Measurements from ENCODE around the gene LBH.

The LBH gene

DNA sequence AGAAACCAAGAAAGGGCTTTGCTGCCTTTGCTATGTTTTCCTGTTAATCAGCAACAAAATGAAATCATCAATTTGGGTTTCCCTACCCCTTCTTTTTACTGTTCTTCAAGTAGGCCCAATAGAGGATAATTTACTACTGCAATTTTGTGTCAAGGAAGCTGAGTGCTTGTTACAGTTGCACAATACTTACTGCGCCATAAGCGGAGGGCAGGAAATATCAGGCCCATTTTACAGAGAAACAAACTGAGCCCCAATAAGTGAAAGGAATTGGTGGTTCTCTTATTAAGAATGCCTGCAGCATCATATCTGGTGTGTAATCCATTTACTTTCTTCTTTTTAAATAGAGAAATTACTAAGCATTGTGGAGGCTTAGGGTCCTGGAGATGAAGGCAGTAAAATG, 9.3 kb upstream of the LBH start:
- 0 out of 22 replicates have a peak overlapping the region, but pooled peaks of 2 of the 11 experiments have one; percentile 17 to 75 for H3K4me2 ChIP-seq
- no peaks in the 10 kb centered on the region for H3K27me3 ChIP-seq
- no peaks in the 10 kb centered on the region for H3K9me3 ChIP-seq (replicated peaks in 1 of 11)
- H4K20me1 ChIP-seq = no peaks in the 10 kb centered on the region
- peaks cover 52 to 63% (median 57%) of the 10 kb centered on the region in 10 experiments for H3K4me1 ChIP-seq
- TF ChIP-seq Cebpa-rat (IDR thresholded peaks at IDR 0.05) = peak in 1 of 11 experiments; percentile 38; a peak in 2 of 22 replicates
- no peak overlapping the region for H3K4me3 ChIP-seq
- peak overlapping the region in 1 of 11 experiments; percentile 87; a peak in 2 of 22 replicates for H3K27ac ChIP-seq
- no peak overlapping the region for H3K9ac ChIP-seq
- no peaks in the 10 kb centered on the region for H3K36me3 ChIP-seq

GRCh38 chr2:30222636-30223360, 8.5 kb upstream of the LBH start:
- Histone ChIP-seq H3K36me3 (no peaks in the 10 kb centered on the region), H4K20me1 (no peaks in the 10 kb centered on the region), H3K9ac (peak overlapping the region in 6 of 11 experiments; percentile 22 to 63 (median 38); a peak in 8 of 22 replicates), H3K9me3 (replicated peaks in 1 of 11) (no peaks in the 10 kb centered on the region), H3K4me3 (no peak overlapping the region), H3K4me1 (peaks cover 45 to 56% (median 50%) of the 10 kb centered on the region in 10 experiments), H3K27me3 (no peaks in the 10 kb centered on the region), H3K27ac (peak overlapping the region in 9 of 11 experiments; percentile 3 to 90 (median 82); a peak in 16 of 22 replicates), H3K4me2 (peak overlapping the region; percentile 75 to 96 (median 92))
- TF ChIP-seq Cebpa-rat (IDR thresholded peaks at IDR 0.05) = no peak

DNA sequence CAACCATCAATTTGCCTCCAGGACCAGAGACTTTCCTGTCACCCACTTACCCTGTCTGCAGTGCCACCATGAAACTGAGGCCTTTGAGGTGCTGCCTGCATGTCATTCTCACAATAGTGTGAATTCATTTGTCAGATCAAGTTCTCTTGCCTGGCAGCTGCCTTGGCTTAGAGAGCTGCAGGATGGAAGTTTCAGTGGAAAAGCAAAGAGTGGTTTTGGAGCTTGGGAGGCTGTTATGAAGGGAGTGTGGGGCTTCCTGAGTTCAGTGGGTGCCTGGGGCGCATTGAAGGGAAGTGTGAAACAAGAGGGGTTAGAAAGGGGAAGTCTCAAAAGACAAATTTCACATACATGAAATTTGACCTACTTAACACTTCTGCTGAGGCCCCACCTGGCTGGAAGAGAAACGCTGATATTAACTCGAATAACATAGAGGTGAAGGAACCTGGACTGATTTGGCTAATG, 7.9 kb upstream of the LBH start:
- Histone ChIP-seq H3K4me1 (peaks cover 40 to 49% (median 44%) of the 10 kb centered on the region in 10 experiments), H3K27ac (peak overlapping the region in 9 of 11 experiments; percentile 3 to 90 (median 85); a peak in 16 of 22 replicates), H3K36me3 (no peaks in the 10 kb centered on the region), H3K27me3 (no peaks in the 10 kb centered on the region), H3K4me3 (no peak overlapping the region), H3K4me2 (peak overlapping the region; percentile 75 to 96 (median 92)), H3K9me3 (replicated peaks in 1 of 11) (no peaks in the 10 kb centered on the region), H3K9ac (peak overlapping the region in 6 of 11 experiments; percentile 22 to 78 (median 46); a peak in 10 of 22 replicates), H4K20me1 (no peaks in the 10 kb centered on the region)
- TF ChIP-seq Cebpa-rat (IDR thresholded peaks at IDR 0.05) = no peak

DNA sequence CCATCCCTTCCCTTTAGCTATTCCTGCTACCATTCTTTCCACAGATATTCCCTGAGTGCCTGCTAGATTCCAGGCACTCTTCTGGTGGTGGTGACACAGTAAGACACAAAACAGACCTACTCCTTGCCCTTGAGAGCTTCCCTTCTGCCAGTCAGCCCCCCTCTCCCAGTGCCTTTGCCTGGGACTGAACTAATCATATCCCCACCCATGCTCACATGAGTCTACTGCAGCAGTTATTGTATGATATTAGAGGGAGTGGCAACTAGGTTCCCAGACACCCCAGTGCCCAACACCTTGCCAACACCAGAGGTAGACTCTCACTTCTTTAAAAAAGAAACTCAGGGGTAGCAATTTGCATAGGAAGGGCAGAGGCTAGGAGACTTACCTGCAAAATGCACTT, 7.2 kb upstream of the LBH start:
- H4K20me1 ChIP-seq = no peaks in the 10 kb centered on the region
- no peaks in the 10 kb centered on the region for H3K9me3 ChIP-seq (replicated peaks in 1 of 11)
- H3K27me3 ChIP-seq = peaks cover 0 to under 1% (median 0%) of the 10 kb centered on the region in 11 experiments; a peak in 1 of 22 replicates
- peak overlapping the region in 7 of 11 experiments; percentile 4 to 78 (median 47); a peak in 10 of 22 replicates for H3K9ac ChIP-seq
- peak overlapping the region in 9 of 11 experiments; percentile 34 to 90 (median 85); a peak in 18 of 22 replicates for H3K27ac ChIP-seq
- peak overlapping the region; percentile 75 to 96 (median 92) for H3K4me2 ChIP-seq
- no peaks in the 10 kb centered on the region for H3K36me3 ChIP-seq
- peaks cover 40 to 48% (median 44%) of the 10 kb centered on the region in 10 experiments for H3K4me1 ChIP-seq
- no peak for TF ChIP-seq Cebpa-rat (IDR thresholded peaks at IDR 0.05)
- no peak overlapping the region for H3K4me3 ChIP-seq

- Histone ChIP-seq H3K4me1 (peaks cover 40 to 50% (median 45%) of the 10 kb centered on the region in 10 experiments), H3K27me3 (peaks cover 4 to 11% (median 9%) of the 10 kb centered on the region in 11 experiments; a peak in 19 of 22 replicates), H3K4me2 (peak overlapping the region; percentile 75 to 96 (median 92)), H3K36me3 (no peaks in the 10 kb centered on the region), H3K27ac (peak overlapping the region; percentile 24 to 90 (median 85); a peak in 20 of 22 replicates), H3K4me3 (peak overlapping the region; percentile 38 to 67 (median 55)), H3K9me3 (replicated peaks in 1 of 11) (no peaks in the 10 kb centered on the region), H4K20me1 (no peaks in the 10 kb centered on the region), H3K9ac (peak overlapping the region; percentile 56 to 84 (median 77); a peak in 21 of 22 replicates)
- TF ChIP-seq Cebpa-rat (IDR thresholded peaks at IDR 0.05) = no peak
Measured at GRCh38 chr2:30225131-30225762, 6.1 kb upstream of the LBH start.

DNA sequence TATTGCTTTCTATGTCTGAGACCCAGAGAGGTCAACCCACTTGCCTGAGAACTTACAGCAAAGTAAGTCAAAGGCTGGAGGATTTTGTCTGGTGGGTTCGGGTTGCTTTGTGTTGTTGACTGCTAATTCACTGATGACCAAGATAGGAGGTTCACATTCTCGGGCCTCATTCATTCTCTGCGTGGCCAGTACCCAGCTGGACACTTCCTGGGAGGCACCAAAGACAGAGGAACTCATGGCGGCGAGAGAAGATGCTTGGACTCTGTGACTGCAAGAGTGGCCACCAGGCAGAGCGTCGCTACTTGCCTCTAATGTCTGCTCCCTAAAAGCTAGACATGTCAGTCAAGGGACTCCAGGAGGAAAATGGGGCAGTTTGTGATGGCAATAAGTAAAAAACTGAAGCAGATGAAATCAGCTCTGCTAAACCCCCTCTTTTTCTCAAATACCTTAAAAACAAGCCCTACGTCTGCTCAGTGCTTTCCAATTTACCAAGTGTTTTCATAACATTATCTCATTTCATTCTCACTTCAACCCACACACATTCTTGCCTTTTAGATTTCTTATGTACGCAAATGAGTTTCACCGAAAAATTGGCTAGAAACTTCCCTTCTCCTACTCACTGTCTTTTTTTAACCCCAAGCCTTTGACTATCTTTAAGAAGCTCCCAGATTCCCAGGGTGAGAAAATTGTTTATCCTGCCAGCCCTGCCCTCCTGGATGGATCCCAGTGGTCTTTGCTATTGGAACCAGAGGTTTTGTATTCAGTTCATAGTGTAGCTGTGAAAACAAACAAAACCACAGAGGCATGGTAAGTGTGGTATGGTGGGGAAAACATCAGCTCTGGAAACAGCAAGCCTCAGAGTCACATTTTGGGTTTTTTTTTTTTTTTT, 4.9 kb upstream of the LBH start:
- H3K4me2 ChIP-seq = peak overlapping the region; percentile 75 to 96 (median 92)
- TF ChIP-seq Cebpa-rat (IDR thresholded peaks at IDR 0.05) = no peak
- no peaks in the 10 kb centered on the region for H3K36me3 ChIP-seq
- peak overlapping the region in 7 of 11 experiments; percentile 73 to 84 (median 78); a peak in 13 of 22 replicates for H3K9ac ChIP-seq
- H3K4me3 ChIP-seq = peak overlapping the region in 4 of 10 experiments; percentile 54 to 60 (median 56); a peak in 5 of 20 replicates
- peaks cover 14 to 20% (median 16%) of the 10 kb centered on the region in 11 experiments; a peak in 19 of 22 replicates for H3K27me3 ChIP-seq
- H4K20me1 ChIP-seq = no peaks in the 10 kb centered on the region
- no peaks in the 10 kb centered on the region for H3K9me3 ChIP-seq (replicated peaks in 1 of 11)
- peak overlapping the region in 9 of 11 experiments; percentile 82 to 90 (median 86); a peak in 16 of 22 replicates for H3K27ac ChIP-seq
- H3K4me1 ChIP-seq = peaks cover 43 to 56% (median 50%) of the 10 kb centered on the region in 10 experiments

DNA sequence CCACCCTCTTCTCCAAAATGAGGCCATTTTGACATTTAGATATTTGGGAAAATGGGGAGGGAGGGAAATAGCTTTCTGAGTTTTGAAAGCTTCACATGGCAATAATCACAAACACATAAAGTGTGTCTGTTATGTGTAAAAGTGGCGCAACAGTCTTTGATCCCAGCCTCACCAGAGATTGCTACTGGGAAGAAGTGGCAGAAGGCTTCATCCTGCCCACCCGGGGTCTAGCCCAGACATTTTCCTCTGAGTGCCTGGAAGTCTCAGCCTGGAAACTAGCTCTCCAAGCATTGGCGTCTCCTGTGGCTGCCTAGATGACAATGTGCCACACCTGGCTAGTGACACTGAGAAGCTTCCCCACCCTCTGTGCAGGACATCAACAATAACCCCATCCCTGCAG, 1.7 kb upstream of the LBH start:
- no peak overlapping the region for H3K9ac ChIP-seq
- H3K4me1 ChIP-seq = peaks cover 39 to 51% (median 46%) of the 10 kb centered on the region in 10 experiments
- H3K4me3 ChIP-seq = no peak overlapping the region
- H3K27ac ChIP-seq = no peak overlapping the region
- peaks cover 0 to 5% (median 2%) of the 10 kb centered on the region in 11 experiments; a peak in 5 of 22 replicates for H3K36me3 ChIP-seq
- no peak overlapping the region for H3K4me2 ChIP-seq
- peaks cover 14 to 20% (median 16%) of the 10 kb centered on the region in 11 experiments; a peak in 19 of 22 replicates for H3K27me3 ChIP-seq
- 0 out of 22 replicates have a peak, but pooled peaks of 1 of the 11 experiments have one; percentile 13 for TF ChIP-seq Cebpa-rat (IDR thresholded peaks at IDR 0.05)
- no peaks in the 10 kb centered on the region for H3K9me3 ChIP-seq (replicated peaks in 1 of 11)
- peaks cover 0 to 16% (median 12%) of the 10 kb centered on the region in 11 experiments; a peak in 12 of 22 replicates for H4K20me1 ChIP-seq
